GM23338 (cell line): ENCODE data around the gene TCN2. TPM values are rescaled to one million over a fixed set of nuclear protein-coding genes. Genes with fewer than 3 reads are reported as not detected.

Experiments
- ATAC-seq: fragments of 200-7000 bp; cut with Tn5 transposase; 3 replicates; pipeline ENCODE4 v1.9.1; 2020
- DNase-seq: peaks from one replicate; pipeline ENCODE4 v3.0.0-alpha.2; 2015; ENCODE audit warnings: low spot score
- H2AFZ ChIP-seq: fragments of 200-600 bp; sonication (generic); 2 replicates; pipeline ENCODE4 v1.8.0; 2016; ENCODE audit warnings: antibody characterized with exemption, mild to moderate bottlenecking, moderate library complexity
- H3F3A ChIP-seq: fragments of 200-600 bp; sonication (generic); replicated peaks from 2 replicates; pipeline ENCODE4 v1.8.0; 2017; ENCODE audit warnings: antibody characterized with exemption, mixed run types, low read depth
- H3K27ac ChIP-seq: fragments of 200-600 bp; sonication (generic); 2 replicates; pipeline ENCODE4 v1.6.1; 2016; ENCODE audit warnings: low read depth
- H3K27me3 ChIP-seq: fragments of 200-600 bp; sonication (generic); 2 replicates; pipeline ENCODE4 v1.8.0; 2016; ENCODE audit warnings: mild to moderate bottlenecking, mixed run types, moderate library complexity; ENCODE audit not compliant: insufficient read depth
- H3K36me3 ChIP-seq: fragments of 200-600 bp; sonication (generic); 2 replicates; pipeline ENCODE4 v1.8.0; 2016; ENCODE audit warnings: mild to moderate bottlenecking; ENCODE audit not compliant: insufficient read depth
- H3K4me1 ChIP-seq: fragments of 200-600 bp; sonication (generic); 2 replicates; pipeline ENCODE4 v1.8.0; 2016; ENCODE audit warnings: mild to moderate bottlenecking, moderate library complexity; ENCODE audit not compliant: insufficient read depth
- H3K4me2 ChIP-seq: fragments of 200-600 bp; sonication (generic); 2 replicates; pipeline ENCODE4 v1.7.1; 2017; ENCODE audit warnings: mixed run types
- H3K4me3 ChIP-seq: fragments of 200-600 bp; sonication (generic); 2 replicates; pipeline ENCODE4 v1.6.1; 2016; ENCODE audit warnings: mixed run types
- H3K79me2 ChIP-seq: fragments of 200-600 bp; sonication (generic); replicated peaks from 2 replicates; pipeline ENCODE4 v1.8.0; 2017; ENCODE audit warnings: mild to moderate bottlenecking; ENCODE audit not compliant: insufficient read depth
- H3K9me2 ChIP-seq: fragments of 200-600 bp; sonication (generic); 2 replicates; pipeline ENCODE4 v1.8.0; 2017; ENCODE audit not compliant: insufficient read depth
- H4K20me1 ChIP-seq: fragments of 200-600 bp; sonication (generic); replicated peaks from 2 replicates; pipeline ENCODE4 v1.8.0; 2017; ENCODE audit warnings: mild to moderate bottlenecking; ENCODE audit not compliant: insufficient read depth
- H3K27ac Mint-ChIP-seq: 2 replicates; pipeline ENCODE4 v1.8.0; 2020; ENCODE audit warnings: inconsistent platforms, mild to moderate bottlenecking, moderate library complexity, mixed read lengths
- H3K27me3 Mint-ChIP-seq: 3 replicates; pipeline ENCODE4 v1.8.0; 2022; ENCODE audit warnings: low read depth, mild to moderate bottlenecking, moderate library complexity, mixed read lengths, inconsistent platforms; ENCODE audit not compliant: insufficient read depth, poor library complexity
- H3K36me3 Mint-ChIP-seq: 3 replicates; pipeline ENCODE4 v1.8.0; 2021; ENCODE audit warnings: low read depth, mild to moderate bottlenecking, inconsistent platforms, moderate library complexity, mixed read lengths
- H3K4me1 Mint-ChIP-seq: 3 replicates; pipeline ENCODE4 v1.8.0; 2020; ENCODE audit warnings: mild to moderate bottlenecking, inconsistent platforms, mixed read lengths
- H3K4me3 Mint-ChIP-seq: 3 replicates; pipeline ENCODE4 v1.8.0; 2021; ENCODE audit warnings: moderate library complexity, mild to moderate bottlenecking, inconsistent platforms, mixed read lengths
- H3K9me3 Mint-ChIP-seq: 3 replicates; pipeline ENCODE4 v1.8.0; 2020; ENCODE audit warnings: moderate library complexity, mild to moderate bottlenecking, inconsistent platforms, mixed read lengths
- EZH2phosphoT487 ChIP-seq: fragments of 200-600 bp; sonication (generic); IDR thresholded peaks from one replicate; pipeline ENCODE4 v1.8.1; 2018; ENCODE audit warnings: antibody characterized with exemption; ENCODE audit not compliant: unreplicated experiment
- JUNB ChIP-seq: IDR thresholded peaks from one replicate; pipeline ENCODE4 v1.6.1; 2016; ENCODE audit warnings: antibody characterized with exemption; ENCODE audit not compliant: unreplicated experiment
- ZNF462 ChIP-seq: fragments of 250-450 bp; sonication (Bioruptor Pico); IDR thresholded peaks from 2 replicates; pipeline ENCODE4 v1.5.0; 2020; ENCODE audit warnings: mild to moderate bottlenecking, moderate library complexity
- polyA plus RNA-seq: library from polyadenylated mRNA; unstranded; fragments of >200 nt; fragmentation: Nextera tagmentation; extraction: Ambion mirVana; gene quantifications from 2 replicates; pipeline ENCODE4 v1.2.1, GENCODE V29; 2016
- total RNA-seq: library from RNA; depleted of rRNA; stranded (reverse); fragments of >200 nt; shearing (Covaris generic); gene quantifications from 2 replicates; pipeline ENCODE4 v1.2.3, GENCODE V29; 2014
- TF ChIP-seq, protein P1 (sequence below): IDR thresholded peaks from 2 replicates; pipeline ENCODE4 v1.6.1; 2016; ENCODE audit warnings: antibody characterized with exemption
- TF ChIP-seq, protein P2 (sequence below), 2 experiments: fragments of 200-600 bp in 1 of 2; sonication (generic) in 1 of 2; conservative IDR thresholded peaks; 2 replicates each; pipeline versions ENCODE4 v1.5.1 to v1.6.1; 2016 to 2017; ENCODE audit warnings: antibody characterized with exemption in 2 of 2, low read depth in 2 of 2, mild to moderate bottlenecking in 2 of 2, moderate library complexity in 1 of 2

TCN2 gene
- total and polyA plus RNA-seq, 2 experiments from 2014 or later = 12.9 to 38.1 TPM

- no peak for TF ChIP-seq ZNF462
- TF ChIP-seq, protein P1, sequence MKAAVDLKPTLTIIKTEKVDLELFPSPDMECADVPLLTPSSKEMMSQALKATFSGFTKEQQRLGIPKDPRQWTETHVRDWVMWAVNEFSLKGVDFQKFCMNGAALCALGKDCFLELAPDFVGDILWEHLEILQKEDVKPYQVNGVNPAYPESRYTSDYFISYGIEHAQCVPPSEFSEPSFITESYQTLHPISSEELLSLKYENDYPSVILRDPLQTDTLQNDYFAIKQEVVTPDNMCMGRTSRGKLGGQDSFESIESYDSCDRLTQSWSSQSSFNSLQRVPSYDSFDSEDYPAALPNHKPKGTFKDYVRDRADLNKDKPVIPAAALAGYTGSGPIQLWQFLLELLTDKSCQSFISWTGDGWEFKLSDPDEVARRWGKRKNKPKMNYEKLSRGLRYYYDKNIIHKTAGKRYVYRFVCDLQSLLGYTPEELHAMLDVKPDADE = no peak
- TF ChIP-seq JUNB = no peak
- no peak for TF ChIP-seq EZH2phosphoT487
- TF ChIP-seq, protein P2, sequence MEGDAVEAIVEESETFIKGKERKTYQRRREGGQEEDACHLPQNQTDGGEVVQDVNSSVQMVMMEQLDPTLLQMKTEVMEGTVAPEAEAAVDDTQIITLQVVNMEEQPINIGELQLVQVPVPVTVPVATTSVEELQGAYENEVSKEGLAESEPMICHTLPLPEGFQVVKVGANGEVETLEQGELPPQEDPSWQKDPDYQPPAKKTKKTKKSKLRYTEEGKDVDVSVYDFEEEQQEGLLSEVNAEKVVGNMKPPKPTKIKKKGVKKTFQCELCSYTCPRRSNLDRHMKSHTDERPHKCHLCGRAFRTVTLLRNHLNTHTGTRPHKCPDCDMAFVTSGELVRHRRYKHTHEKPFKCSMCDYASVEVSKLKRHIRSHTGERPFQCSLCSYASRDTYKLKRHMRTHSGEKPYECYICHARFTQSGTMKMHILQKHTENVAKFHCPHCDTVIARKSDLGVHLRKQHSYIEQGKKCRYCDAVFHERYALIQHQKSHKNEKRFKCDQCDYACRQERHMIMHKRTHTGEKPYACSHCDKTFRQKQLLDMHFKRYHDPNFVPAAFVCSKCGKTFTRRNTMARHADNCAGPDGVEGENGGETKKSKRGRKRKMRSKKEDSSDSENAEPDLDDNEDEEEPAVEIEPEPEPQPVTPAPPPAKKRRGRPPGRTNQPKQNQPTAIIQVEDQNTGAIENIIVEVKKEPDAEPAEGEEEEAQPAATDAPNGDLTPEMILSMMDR (conservative IDR thresholded peaks at IDR 0.05; ENCODE audit: low read depth in 2 of 2) = no peak
Observed at GRCh38 chr22:30578481-30578880, 28.5 kb upstream of the TCN2 start (continued).

- H4K20me1 ChIP-seq = no peaks in the 10 kb centered on the region; the same call in 1 of the 2 replicates
- H3K27me3 Mint-ChIP-seq = peaks cover 10% of the 10 kb centered on the region
- H3K4me2 ChIP-seq = no peak overlapping the region
- no peaks in the 10 kb centered on the region; the same call in 2 of the 3 replicates for H3K4me1 Mint-ChIP-seq
- H3K36me3 Mint-ChIP-seq = peaks cover 94% of the 10 kb centered on the region
- H3K36me3 ChIP-seq = peaks cover 23% of the 10 kb centered on the region
- H3K79me2 ChIP-seq = no peaks in the 10 kb centered on the region
- no peak overlapping the region for H3K4me3 Mint-ChIP-seq
- H3K9me3 Mint-ChIP-seq = no peaks in the 10 kb centered on the region
- H3K4me3 ChIP-seq = no peak overlapping the region
- no peak overlapping the region for H3K27ac Mint-ChIP-seq
- H3K4me1 ChIP-seq = no peaks in the 10 kb centered on the region
- no peaks in the 10 kb centered on the region for H3K27me3 ChIP-seq
- DNase-seq (no peak), ATAC-seq (no peak)
- H3K9me2 ChIP-seq = no peaks in the 10 kb centered on the region
- H3F3A ChIP-seq = no peaks in the 10 kb centered on the region; the same call in 1 of the 2 replicates
- no peak overlapping the region for H3K27ac ChIP-seq
- TF ChIP-seq, protein P1 = no peak
- no peak overlapping the region for H2AFZ ChIP-seq
Observed at GRCh38 chr22:30580896-30581295, 26.1 kb upstream of the TCN2 start.
